ENCODE measurements around the gene PIK3CD. TPM values are rescaled to one million over a fixed set of nuclear protein-coding genes. Genes with fewer than 3 reads are reported as not detected.

PIK3CD gene
- total and polyA plus RNA-seq, 2 of the 4 experiments (the other 2 are of a cell fraction), result 5.0 to 12.1 TPM

GRCh38 chr1:9630331-9631111 lies 21.0 kb upstream of the PIK3CD start (continued):
- TF ChIP-seq SMC3 (IDR thresholded peaks at IDR 0.05; ENCODE audit: low read depth, low read length), result no peak

- H2AK9ac ChIP-seq (replicated peaks; ENCODE audit: low read depth, low read length, poor library complexity), result no peak overlapping the region
- in situ Hi-C loops (cut with MboI; ENCODE audit: low sequenced_read_pairs) (loop anchor here (5.0 kb wide), 1 partner anchor 236 kb away; no protein-coding TSS in a partner anchor), dilution Hi-C loops (cut with HindIII; ENCODE audit: low sequenced_read_pairs, unreplicated experiment) (no loop called here), intact Hi-C loops (cut with micrococcal nuclease) (no loop called here)
- H2BK15ac ChIP-seq (ENCODE audit: low read depth, low read length), result no peak overlapping the region
- no peak overlapping the region for H4K91ac ChIP-seq (ENCODE audit: insufficient read depth, low read depth, low read length)
- no peak overlapping the region for H2BK5ac ChIP-seq (ENCODE audit: low read depth, low read length, poor library complexity, severe bottlenecking)
- WGBS, 2 experiments (ENCODE audit: extremely low coverage in 2 of 2, insufficient read length in 1 of 2), result 34% methylated on average over 2 of the region's 3 CpGs; no CpG with 5 or more reads in 1 of the 2 experiments
- no peak for TF ChIP-seq POLR2A (IDR thresholded peaks at IDR 0.05; ENCODE audit: low read depth, low read length)
- no peak overlapping the region for H2AFZ ChIP-seq (replicated peaks; ENCODE audit: low read length, poor library complexity)
- H3K27me3 ChIP-seq (ENCODE audit: control insufficient read depth, insufficient read depth, low read length), result peaks cover 13% of the 10 kb centered on the region
- no peak overlapping the region for H4K8ac ChIP-seq (ENCODE audit: low read depth in 2 of 2, low read length in 2 of 2)
- no peaks in the 10 kb centered on the region for H3K9me1 ChIP-seq (ENCODE audit: insufficient read depth, low read length)
- no peak overlapping the region for H3K27ac ChIP-seq (ENCODE audit: insufficient read depth, low read length)
- H3K9ac ChIP-seq (ENCODE audit: low read depth, low read length), result no peak overlapping the region
- ChIA-PET POLR2A (ENCODE audit: unreplicated experiment) (no interaction called here), CTCF (interaction anchor here (0.7 kb wide), 1 partner anchor 15 kb away, joined by 3 read pairs; no protein-coding TSS in a partner anchor)
- no peaks in the 10 kb centered on the region for H3K36me3 ChIP-seq (ENCODE audit: control insufficient read depth, insufficient read depth, low read length)
- ATAC-seq (ENCODE audit: low read depth) (no peak), DNase-seq (no peak)
- H3K56ac ChIP-seq (ENCODE audit: extremely low read depth, insufficient read depth, low read length), result no peak overlapping the region
- no peak overlapping the region for H3K18ac ChIP-seq (ENCODE audit: low read depth, low read length)
- H3K23ac ChIP-seq (ENCODE audit: low read depth, low read length), result no peak overlapping the region
- H2AK5ac ChIP-seq (ENCODE audit: low read depth, low read length), result no peak overlapping the region
- no peak overlapping the region for H3K14ac ChIP-seq (replicated peaks; ENCODE audit: low read depth, low read length)
- H2BK20ac ChIP-seq (ENCODE audit: low read depth, low read length), result no peak overlapping the region
- H3K79me1 ChIP-seq (ENCODE audit: low read depth in 1 of 2, low read length in 2 of 2), result no peaks in the 10 kb centered on the region
- peaks cover 3% of the 10 kb centered on the region; the same call in 1 of the 2 replicates for H3K9me3 ChIP-seq (ENCODE audit: control insufficient read depth, insufficient read depth, low read length)
- H2BK120ac ChIP-seq (ENCODE audit: low read depth, low read length), result no peak overlapping the region
- H3K4ac ChIP-seq (ENCODE audit: low read depth, low read length), result no peak overlapping the region
- no TSS peak for BruUV-seq (replicated peaks)
- no peaks in the 10 kb centered on the region for H3K4me1 ChIP-seq (ENCODE audit: control insufficient read depth, insufficient read depth, low read length)
- no peak overlapping the region for H3K4me3 ChIP-seq (ENCODE audit: insufficient read depth, low read depth, low read length)
- no peak overlapping the region for H3K4me2 ChIP-seq (ENCODE audit: low read depth, low read length)
- H4K20me1 ChIP-seq (ENCODE audit: insufficient read depth, low read length), result no peaks in the 10 kb centered on the region
- no peak overlapping the region for H4K5ac ChIP-seq (ENCODE audit: low read depth, low read length)
These were observed 19.9 kb upstream of the PIK3CD start for GRCh38 chr1:9631613-9632012.

Measured in IMR-90 (cell line).